ENCODE data around the gene SERPINA6.
"Not testable (repeated sequence)": the region's sequence is repeated elsewhere in the genome, so short reads cannot be mapped to it uniquely, and the experiment has no call there.

Gene SERPINA6

GRCh38 chr14:94354190-94354589 is 31.1 kb upstream of the SERPINA6 start:
- DNase-seq: not testable (repeated sequence)

- no peak for DNase-seq
These were observed 26.1 kb upstream of the SERPINA6 start for GRCh38 chr14:94349276-94349675.

- no peak for DNase-seq
These were observed 25.7 kb upstream of the SERPINA6 start for GRCh38 chr14:94348836-94349235.

- no peak for DNase-seq
These were observed 23.7 kb upstream of the SERPINA6 start for GRCh38 chr14:94346841-94347240.

- peak; percentile 45 for DNase-seq
These were observed 23.1 kb upstream of the SERPINA6 start for GRCh38 chr14:94346065-94346786.

GRCh38 chr14:94345344-94346064 is 22.4 kb upstream of the SERPINA6 start:
- DNase-seq: no peak

GRCh38 chr14:94344389-94344788 is 21.3 kb upstream of the SERPINA6 start:
- no peak for DNase-seq

GRCh38 chr14:94343238-94344005 is 20.3 kb upstream of the SERPINA6 start:
- no peak for DNase-seq

GRCh38 chr14:94342334-94342934 is 19.3 kb upstream of the SERPINA6 start:
- no peak for DNase-seq

- DNase-seq: no peak
These were observed 18.7 kb upstream of the SERPINA6 start for GRCh38 chr14:94341656-94342333.

GRCh38 chr14:94340533-94340932 is 17.4 kb upstream of the SERPINA6 start:
- no peak for DNase-seq

GRCh38 chr14:94338023-94338422 is 14.9 kb upstream of the SERPINA6 start:
- DNase-seq: no peak

- no peak for DNase-seq
These were observed 14.1 kb upstream of the SERPINA6 start for GRCh38 chr14:94337274-94337673.

- DNase-seq: no peak
These were observed 11.7 kb upstream of the SERPINA6 start for GRCh38 chr14:94334872-94335271.

- DNase-seq: no peak
These were observed 9.5 kb upstream of the SERPINA6 start for GRCh38 chr14:94332587-94332986.

GRCh38 chr14:94332063-94332583 is 9.0 kb upstream of the SERPINA6 start:
- no peak for DNase-seq

GRCh38 chr14:94331462-94331861 is 8.3 kb upstream of the SERPINA6 start:
- DNase-seq: no peak

GRCh38 chr14:94330857-94331256 is 7.7 kb upstream of the SERPINA6 start:
- DNase-seq: no peak

GRCh38 chr14:94330432-94330831 is 7.3 kb upstream of the SERPINA6 start:
- DNase-seq: no peak

GRCh38 chr14:94329857-94330256 is 6.7 kb upstream of the SERPINA6 start:
- no peak for DNase-seq

GRCh38 chr14:94328196-94328595 is 5.1 kb upstream of the SERPINA6 start:
- no peak for DNase-seq
